Gastroesophageal sphincter (tissue), 3 donors: ENCODE measurements around the gene FAM53B.

Experiments used
- POLR2A ChIP-seq, 2 donors: fragments of 450-650 bp; IDR thresholded peaks; one replicate each; pipeline ENCODE4 v1.6.1; 2017; ENCODE audit warnings: antibody characterized with exemption in 2 of 2, mild to moderate bottlenecking in 2 of 2, moderate library complexity in 1 of 2
- POLR2AphosphoS5 ChIP-seq: sonication (generic); formaldehyde crosslinking; IDR thresholded peaks from one replicate; pipeline ENCODE4 v1.6.1; 2017; ENCODE audit warnings: antibody characterized with exemption
- TF ChIP-seq, protein P1 (sequence below), 4 experiments: fragments of 200-600 bp in 2 of 4; fragments of 450-650 bp in 2 of 4; sonication (generic) in 1 of 4; IDR thresholded peaks; one replicate each; pipeline ENCODE4 v1.5.1; 2017 to 2019; ENCODE audit warnings: antibody characterized with exemption in 4 of 4, mild to moderate bottlenecking in 2 of 4, moderate library complexity in 2 of 4

DNA sequence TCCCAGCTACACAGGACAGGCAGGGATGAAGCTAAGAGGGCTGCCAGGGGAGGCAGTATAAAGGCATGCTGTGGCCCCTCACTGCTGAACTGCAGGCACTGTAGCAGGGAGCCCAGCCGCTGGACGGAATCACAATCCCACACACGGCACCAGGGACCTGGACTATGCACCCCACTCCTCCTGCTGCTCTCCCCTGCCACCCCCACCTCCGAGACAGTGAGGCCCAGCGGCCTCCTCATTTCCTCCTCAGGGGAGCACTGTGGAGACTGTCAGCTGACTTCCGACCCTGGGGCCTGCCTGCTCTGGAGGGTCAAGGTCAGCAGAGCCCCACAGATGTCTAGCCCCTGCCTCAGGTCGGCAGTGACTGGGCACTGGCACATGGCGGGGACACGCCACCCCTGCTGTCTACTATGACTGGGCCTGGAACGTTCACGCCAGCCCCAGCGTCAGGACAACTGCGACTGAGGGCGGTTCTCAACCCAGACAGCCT, 92.7 kb downstream of the FAM53B start:
- TF ChIP-seq POLR2A (IDR thresholded peaks at IDR 0.05) = no peak
- TF ChIP-seq, protein P1, sequence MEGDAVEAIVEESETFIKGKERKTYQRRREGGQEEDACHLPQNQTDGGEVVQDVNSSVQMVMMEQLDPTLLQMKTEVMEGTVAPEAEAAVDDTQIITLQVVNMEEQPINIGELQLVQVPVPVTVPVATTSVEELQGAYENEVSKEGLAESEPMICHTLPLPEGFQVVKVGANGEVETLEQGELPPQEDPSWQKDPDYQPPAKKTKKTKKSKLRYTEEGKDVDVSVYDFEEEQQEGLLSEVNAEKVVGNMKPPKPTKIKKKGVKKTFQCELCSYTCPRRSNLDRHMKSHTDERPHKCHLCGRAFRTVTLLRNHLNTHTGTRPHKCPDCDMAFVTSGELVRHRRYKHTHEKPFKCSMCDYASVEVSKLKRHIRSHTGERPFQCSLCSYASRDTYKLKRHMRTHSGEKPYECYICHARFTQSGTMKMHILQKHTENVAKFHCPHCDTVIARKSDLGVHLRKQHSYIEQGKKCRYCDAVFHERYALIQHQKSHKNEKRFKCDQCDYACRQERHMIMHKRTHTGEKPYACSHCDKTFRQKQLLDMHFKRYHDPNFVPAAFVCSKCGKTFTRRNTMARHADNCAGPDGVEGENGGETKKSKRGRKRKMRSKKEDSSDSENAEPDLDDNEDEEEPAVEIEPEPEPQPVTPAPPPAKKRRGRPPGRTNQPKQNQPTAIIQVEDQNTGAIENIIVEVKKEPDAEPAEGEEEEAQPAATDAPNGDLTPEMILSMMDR (IDR thresholded peaks at IDR 0.05) = no peak
- TF ChIP-seq POLR2AphosphoS5 = no peak
